PFSK-1 (cell line): ENCODE measurements around the gene KDM4C.

Experiments used
- FOXP2 ChIP-seq: optimal IDR thresholded peaks from 2 replicates; pipeline ENCODE3; 2011; ENCODE audit warnings: borderline replicate concordance, control low read depth, inconsistent platforms; ENCODE audit not compliant: insufficient read depth; ENCODE audit errors: extremely low read length, extremely low read depth
- POLR2AphosphoS5 ChIP-seq: IDR thresholded peaks from 2 replicates; pipeline ENCODE4 v1.6.1; 2012; ENCODE audit warnings: low read depth, mild to moderate bottlenecking, control low read depth, low read length, moderate library complexity
- REST ChIP-seq, 2 experiments: IDR thresholded peaks; 2 replicates each; pipeline versions ENCODE4 v1.6.1 to v1.8.0; 2011 to 2012; ENCODE audit warnings: low read depth in 2 of 2, low read length in 2 of 2, control low read depth in 1 of 2, inconsistent platforms in 1 of 2, mild to moderate bottlenecking in 1 of 2, moderate library complexity in 1 of 2; ENCODE audit not compliant: insufficient read depth in 1 of 2
- SIN3A ChIP-seq: IDR thresholded peaks from 2 replicates; pipeline ENCODE4 v1.6.1; 2012; ENCODE audit warnings: mild to moderate bottlenecking, low read length, moderate library complexity, borderline replicate concordance; ENCODE audit not compliant: insufficient read depth
- TAF1 ChIP-seq: IDR thresholded peaks from 2 replicates; pipeline ENCODE4 v1.6.1; 2012; ENCODE audit warnings: low read length, control low read depth, borderline replicate concordance; ENCODE audit not compliant: insufficient read depth

KDM4C gene

GRCh38 chr9:6788162-6789016 is 30.6 kb downstream of the KDM4C start:
- TF ChIP-seq POLR2AphosphoS5, result no peak
- TF ChIP-seq REST (IDR thresholded peaks at IDR 0.05; ENCODE audit: insufficient read depth in 1 of 2, low read depth in 2 of 2, low read length in 2 of 2), result no peak
- no peak for TF ChIP-seq TAF1
- TF ChIP-seq FOXP2, result no peak
- no peak for TF ChIP-seq SIN3A

- TF ChIP-seq SIN3A (no peak), FOXP2 (no peak), TAF1 (no peak), REST (IDR thresholded peaks at IDR 0.05; ENCODE audit: insufficient read depth in 1 of 2, low read depth in 2 of 2, low read length in 2 of 2) (no peak), POLR2AphosphoS5 (no peak)
These were observed 33.1 kb downstream of the KDM4C start for GRCh38 chr9:6790866-6791265.

DNA sequence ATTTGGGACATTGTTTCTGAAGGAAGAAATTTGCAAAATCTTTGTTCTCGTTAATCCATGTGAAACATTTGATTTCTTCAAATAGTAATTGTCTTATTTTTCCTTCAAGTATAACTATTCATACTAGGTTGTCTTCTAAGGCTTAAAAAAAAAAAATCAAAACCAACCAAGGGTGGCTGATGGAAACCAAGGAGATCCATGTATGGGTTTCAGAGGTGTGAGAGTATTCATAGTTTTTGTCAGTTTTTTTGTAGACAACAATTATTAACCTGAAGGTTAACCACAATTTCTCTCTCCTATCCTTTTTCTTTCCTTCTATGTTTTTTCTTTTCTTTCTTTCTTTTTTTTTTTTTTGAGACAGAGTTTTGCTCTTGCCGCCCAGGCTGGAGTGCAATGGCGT is 35.4 kb downstream of the KDM4C start:
- TF ChIP-seq REST (IDR thresholded peaks at IDR 0.05; ENCODE audit: insufficient read depth in 1 of 2, low read depth in 2 of 2, low read length in 2 of 2) (no peak), TAF1 (no peak), POLR2AphosphoS5 (no peak), FOXP2 (no peak), SIN3A (no peak)

DNA sequence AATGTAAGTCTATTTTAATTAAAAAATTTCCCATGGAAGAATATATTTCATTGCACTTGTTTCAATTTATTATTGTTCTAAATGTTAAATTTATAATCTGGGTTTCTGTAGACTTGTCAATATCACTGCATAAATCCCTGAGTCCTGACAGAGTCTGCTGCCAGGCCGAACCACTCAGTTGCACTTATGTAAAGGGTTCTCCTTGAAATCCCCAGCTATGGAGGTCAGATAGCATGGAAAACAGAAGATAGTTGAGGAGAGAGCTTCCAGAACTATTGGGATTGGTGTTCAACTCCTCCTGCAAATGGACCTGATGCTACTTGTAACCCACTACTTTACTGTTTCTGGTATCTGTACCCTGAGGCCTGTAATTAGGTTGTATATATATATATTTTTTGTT is 37.2 kb downstream of the KDM4C start:
- no peak for TF ChIP-seq POLR2AphosphoS5
- no peak for TF ChIP-seq TAF1
- TF ChIP-seq REST (IDR thresholded peaks at IDR 0.05; ENCODE audit: insufficient read depth in 1 of 2, low read depth in 2 of 2, low read length in 2 of 2), result no peak
- TF ChIP-seq FOXP2, result no peak
- TF ChIP-seq SIN3A, result no peak
